ENCODE measurements around the gene PRKD1.

DNA sequence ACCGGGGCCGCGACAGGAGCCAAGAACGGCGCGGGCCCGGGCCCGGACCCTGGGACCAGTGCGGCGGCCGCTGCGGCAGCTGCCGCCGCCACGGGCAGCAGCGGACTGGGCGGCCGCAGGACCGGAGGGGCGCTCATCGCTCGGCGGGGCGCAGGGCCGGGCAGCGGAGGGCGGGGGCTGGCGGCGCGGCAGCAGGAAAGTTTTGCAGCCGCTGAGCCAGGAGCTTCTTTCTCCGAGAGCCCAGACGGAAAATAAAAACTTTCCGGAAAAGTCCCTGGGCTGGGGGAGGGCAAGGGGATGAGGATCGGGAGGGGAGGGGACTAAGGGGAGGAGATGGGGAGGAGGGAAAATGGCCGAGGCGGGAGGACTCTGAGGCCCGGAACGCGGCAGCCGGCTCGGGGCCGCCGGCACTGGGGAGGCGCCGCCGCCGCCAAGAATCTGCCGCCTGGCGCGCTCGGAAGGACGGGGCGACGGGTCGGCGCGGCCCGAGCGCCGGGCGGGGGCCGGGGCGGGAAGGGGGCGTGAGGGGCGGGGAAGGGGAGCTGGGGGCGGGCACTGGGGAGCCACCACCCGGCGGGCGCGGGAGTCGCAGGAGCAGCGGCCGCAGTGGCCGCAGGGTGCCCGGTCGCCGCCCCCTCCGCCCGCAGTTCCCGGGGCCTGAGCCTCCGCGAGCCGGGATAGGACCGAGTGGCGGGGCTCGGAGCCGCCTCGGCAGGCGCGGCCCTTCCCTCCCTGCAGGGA, at the start of gene PRKD1:
- TF ChIP-seq POLR2A (IDR thresholded peaks at IDR 0.05) (no peak), EP300 (IDR thresholded peaks at IDR 0.05) (no peak), POLR2AphosphoS5 (IDR thresholded peaks at IDR 0.05) (no peak)
- TF ChIP-seq, protein P1, sequence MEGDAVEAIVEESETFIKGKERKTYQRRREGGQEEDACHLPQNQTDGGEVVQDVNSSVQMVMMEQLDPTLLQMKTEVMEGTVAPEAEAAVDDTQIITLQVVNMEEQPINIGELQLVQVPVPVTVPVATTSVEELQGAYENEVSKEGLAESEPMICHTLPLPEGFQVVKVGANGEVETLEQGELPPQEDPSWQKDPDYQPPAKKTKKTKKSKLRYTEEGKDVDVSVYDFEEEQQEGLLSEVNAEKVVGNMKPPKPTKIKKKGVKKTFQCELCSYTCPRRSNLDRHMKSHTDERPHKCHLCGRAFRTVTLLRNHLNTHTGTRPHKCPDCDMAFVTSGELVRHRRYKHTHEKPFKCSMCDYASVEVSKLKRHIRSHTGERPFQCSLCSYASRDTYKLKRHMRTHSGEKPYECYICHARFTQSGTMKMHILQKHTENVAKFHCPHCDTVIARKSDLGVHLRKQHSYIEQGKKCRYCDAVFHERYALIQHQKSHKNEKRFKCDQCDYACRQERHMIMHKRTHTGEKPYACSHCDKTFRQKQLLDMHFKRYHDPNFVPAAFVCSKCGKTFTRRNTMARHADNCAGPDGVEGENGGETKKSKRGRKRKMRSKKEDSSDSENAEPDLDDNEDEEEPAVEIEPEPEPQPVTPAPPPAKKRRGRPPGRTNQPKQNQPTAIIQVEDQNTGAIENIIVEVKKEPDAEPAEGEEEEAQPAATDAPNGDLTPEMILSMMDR (IDR thresholded peaks at IDR 0.05), result peak in 1 of 2 donors; percentile 28
